Non-pigmented ciliary epithelial cell (primary cell): ENCODE data around the gene TRAM2.
"Not testable (repeated sequence)": the region's sequence is repeated elsewhere in the genome, so short reads cannot be mapped to it uniquely, and the experiment has no call there.

Experiments
- DNase-seq: peaks from one replicate; pipeline ENCODE4 v3.0.0-alpha.2; 2010; ENCODE audit warnings: low read depth

TRAM2 gene

DNA sequence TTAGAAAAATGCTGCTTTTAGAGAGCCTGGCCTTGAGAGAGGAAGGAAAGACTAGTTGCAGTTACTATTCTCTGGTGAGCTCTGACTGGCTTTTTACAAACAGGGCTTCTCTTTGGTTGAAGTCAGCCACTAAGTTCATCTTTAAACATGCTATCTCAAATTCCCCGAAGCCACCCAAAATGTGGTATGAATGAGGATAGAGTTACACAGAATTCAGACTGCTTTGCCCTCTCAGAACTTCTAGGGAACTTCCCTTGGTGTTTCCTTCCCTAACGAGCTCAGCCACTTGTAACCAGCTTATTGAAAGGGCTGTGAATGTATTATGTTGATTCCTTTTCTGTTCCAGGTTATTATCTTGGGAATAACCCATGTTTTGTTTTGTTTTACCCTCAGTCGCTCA is 83.2 kb downstream of the TRAM2 start:
- no peak for DNase-seq

- no peak for DNase-seq
Measured at GRCh38 chr6:52491203-52492069, 85.4 kb downstream of the TRAM2 start.

GRCh38 chr6:52489881-52490280 is 87.0 kb downstream of the TRAM2 start:
- DNase-seq, result no peak

DNA sequence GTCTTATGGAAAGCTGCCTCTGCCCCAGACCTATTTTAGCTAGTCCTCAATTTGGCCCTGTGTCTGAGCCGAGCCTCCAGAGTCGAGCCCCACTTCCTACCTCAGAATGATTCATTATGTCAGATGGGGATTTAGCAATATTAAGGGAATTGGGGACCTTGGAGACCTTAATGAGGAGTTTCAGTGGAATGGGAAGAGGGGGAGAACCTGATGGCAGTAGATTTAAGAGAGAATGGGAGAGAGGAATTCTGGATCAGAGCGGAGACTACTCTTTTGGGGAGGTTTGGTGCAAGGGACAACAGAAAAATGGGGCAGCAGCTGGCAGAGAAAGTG is 93.2 kb downstream of the TRAM2 start:
- DNase-seq, result no peak

GRCh38 chr6:52482903-52483670 is 93.8 kb downstream of the TRAM2 start:
- no peak for DNase-seq

GRCh38 chr6:52475307-52475706 is 101.6 kb downstream of the TRAM2 start:
- DNase-seq, result no peak

- no peak for DNase-seq
Measured at GRCh38 chr6:52474173-52474572, 102.7 kb downstream of the TRAM2 start.

- not testable (repeated sequence) for DNase-seq
Measured at GRCh38 chr6:52461194-52461593, 115.7 kb downstream of the TRAM2 start.

GRCh38 chr6:52457096-52457495 is 119.8 kb downstream of the TRAM2 start:
- no peak for DNase-seq

DNA sequence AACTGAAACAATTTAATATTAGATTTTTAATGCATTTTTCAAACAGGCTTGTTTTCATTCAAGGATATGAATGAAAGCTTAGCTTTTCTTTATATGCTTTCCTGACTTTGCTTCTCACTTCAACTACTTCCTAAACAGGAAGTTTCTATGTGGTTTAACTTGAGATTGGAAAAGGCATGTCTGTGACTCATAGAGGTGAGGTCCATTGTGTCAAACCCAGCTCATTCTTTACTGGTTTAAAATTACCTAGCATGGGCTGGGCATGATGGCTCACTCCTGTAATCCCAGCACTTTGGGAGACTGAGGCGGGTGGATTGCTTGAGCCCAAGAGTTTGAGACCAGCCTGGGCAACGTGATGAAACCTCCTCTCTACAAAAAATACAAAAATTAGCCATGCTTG is 122.3 kb downstream of the TRAM2 start:
- peak; percentile 38 for DNase-seq
